Esophagus mucosa (tissue), 1 donor: ENCODE measurements around the gene RER1. TPM values are rescaled to one million over a fixed set of nuclear protein-coding genes. Genes with fewer than 3 reads are reported as not detected.

Experiments used
- ATAC-seq: fragments of 200-7000 bp; cut with Tn5 transposase; one replicate; pipeline ENCODE4 v1.9.1; 2020
- total RNA-seq: library from RNA; stranded (reverse); gene quantifications from one replicate; pipeline ENCODE4 v1.2.4, GENCODE V29; 2023
- donor health status: DM: yes; HTN: yes; CAD: no.

RER1 gene
- total RNA-seq, 1 donor from 2014 or later: 167 TPM

- ATAC-seq: no peak
Observed at GRCh38 chr1:2353551-2354438, 37.8 kb upstream of the RER1 start.

GRCh38 chr1:2354511-2355372 lies 36.9 kb upstream of the RER1 start:
- ATAC-seq: no peak

GRCh38 chr1:2355373-2356261 lies 36.0 kb upstream of the RER1 start:
- no peak for ATAC-seq

- no peak for ATAC-seq
Observed at GRCh38 chr1:2356401-2356800, 35.2 kb upstream of the RER1 start.

- ATAC-seq: no peak
Observed at GRCh38 chr1:2356911-2357845, 34.5 kb upstream of the RER1 start.

- ATAC-seq: no peak
Observed at GRCh38 chr1:2358072-2358471, 33.6 kb upstream of the RER1 start.

GRCh38 chr1:2358651-2359640 lies 32.7 kb upstream of the RER1 start:
- ATAC-seq: peak; percentile 6

GRCh38 chr1:2360588-2361364 lies 30.9 kb upstream of the RER1 start:
- no peak for ATAC-seq

- ATAC-seq: no peak
Observed at GRCh38 chr1:2363847-2364513, 27.7 kb upstream of the RER1 start.

- ATAC-seq: no peak
Observed at GRCh38 chr1:2368053-2368744, 23.4 kb upstream of the RER1 start.

- ATAC-seq: peak; percentile 27
Observed at GRCh38 chr1:2372551-2373490, 18.8 kb upstream of the RER1 start.

GRCh38 chr1:2373551-2374251 lies 17.9 kb upstream of the RER1 start:
- peak; percentile 2 for ATAC-seq

GRCh38 chr1:2374252-2375155 lies 17.1 kb upstream of the RER1 start:
- no peak for ATAC-seq

- no peak for ATAC-seq
Observed at GRCh38 chr1:2375246-2375922, 16.3 kb upstream of the RER1 start.

GRCh38 chr1:2375923-2376260 lies 15.7 kb upstream of the RER1 start:
- no peak for ATAC-seq
